ENCODE results near the gene STMN3. TPM values are rescaled to one million over a fixed set of nuclear protein-coding genes. Genes with fewer than 3 reads are reported as not detected.
A peak's percentile ranks its signal among the peaks of the same experiment; 100 is the strongest.

STMN3 gene
- polyA plus RNA-seq, 2 donors, result 3.7 to 6.1 TPM

DNA sequence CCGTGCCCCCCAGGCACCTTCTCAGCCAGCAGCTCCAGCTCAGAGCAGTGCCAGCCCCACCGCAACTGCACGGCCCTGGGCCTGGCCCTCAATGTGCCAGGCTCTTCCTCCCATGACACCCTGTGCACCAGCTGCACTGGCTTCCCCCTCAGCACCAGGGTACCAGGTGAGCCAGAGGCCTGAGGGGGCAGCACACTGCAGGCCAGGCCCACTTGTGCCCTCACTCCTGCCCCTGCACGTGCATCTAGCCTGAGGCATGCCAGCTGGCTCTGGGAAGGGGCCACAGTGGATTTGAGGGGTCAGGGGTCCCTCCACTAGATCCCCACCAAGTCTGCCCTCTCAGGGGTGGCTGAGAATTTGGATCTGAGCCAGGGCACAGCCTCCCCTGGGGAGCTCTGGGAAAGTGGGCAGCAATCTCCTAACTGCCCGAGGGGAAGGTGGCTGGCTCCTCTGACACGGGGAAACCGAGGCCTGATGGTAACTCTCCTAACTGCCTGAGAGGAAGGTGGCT, 44.2 kb upstream of the STMN3 start:
- no peak overlapping the region for H3K27ac ChIP-seq (ENCODE audit: low read depth in 2 of 2, low read length in 1 of 2)
- H3K36me3 ChIP-seq (ENCODE audit: control insufficient read depth in 2 of 2, insufficient read depth in 2 of 2, low read length in 1 of 2), result peaks cover 0 to 3% of the 10 kb centered on the region in 2 donors
- 34 to 54% methylated on average over 6 to 7 of the region's 7 CpGs for WGBS, 2 donors
- no peaks in the 10 kb centered on the region for H3K9me3 ChIP-seq (ENCODE audit: control insufficient read depth in 2 of 2, insufficient read depth in 1 of 2, low read depth in 1 of 2, low read length in 1 of 2)
- no peaks in the 10 kb centered on the region for H3K27me3 ChIP-seq (ENCODE audit: control insufficient read depth in 1 of 2, insufficient read depth in 2 of 2, low read length in 2 of 2)
- peak overlapping the region; percentile 7 to 31 for H3K4me3 ChIP-seq (ENCODE audit: low read depth in 1 of 2, low read length in 2 of 2)
- H3K4me1 ChIP-seq (ENCODE audit: control insufficient read depth in 2 of 2, insufficient read depth in 2 of 2, low read length in 1 of 2), result peaks cover 13 to 30% of the 10 kb centered on the region in 2 donors

DNA sequence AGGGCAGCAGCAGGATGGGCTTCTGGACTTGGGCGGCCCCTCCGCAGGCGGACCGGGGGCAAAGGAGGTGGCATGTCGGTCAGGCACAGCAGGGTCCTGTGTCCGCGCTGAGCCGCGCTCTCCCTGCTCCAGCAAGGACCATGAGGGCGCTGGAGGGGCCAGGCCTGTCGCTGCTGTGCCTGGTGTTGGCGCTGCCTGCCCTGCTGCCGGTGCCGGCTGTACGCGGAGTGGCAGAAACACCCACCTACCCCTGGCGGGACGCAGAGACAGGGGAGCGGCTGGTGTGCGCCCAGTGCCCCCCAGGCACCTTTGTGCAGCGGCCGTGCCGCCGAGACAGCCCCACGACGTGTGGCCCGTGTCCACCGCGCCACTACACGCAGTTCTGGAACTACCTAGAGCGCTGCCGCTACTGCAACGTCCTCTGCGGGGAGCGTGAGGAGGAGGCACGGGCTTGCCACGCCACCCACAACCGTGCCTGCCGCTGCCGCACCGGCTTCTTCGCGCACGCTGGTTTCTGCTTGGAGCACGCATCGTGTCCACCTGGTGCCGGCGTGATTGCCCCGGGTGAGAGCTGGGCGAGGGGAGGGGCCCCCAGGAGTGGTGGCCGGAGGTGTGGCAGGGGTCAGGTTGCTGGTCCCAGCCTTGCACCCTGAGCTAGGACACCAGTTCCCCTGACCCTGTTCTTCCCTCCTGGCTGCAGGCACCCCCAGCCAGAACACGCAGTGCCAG, 43.6 kb upstream of the STMN3 start, which contains the start of gene TNFRSF6B:
TNFRSF6B (plus strand) TSS at position 25 of the 729 bp plus-strand sequence; CDS start at position 141, 116 bp downstream.
- Histone ChIP-seq H3K4me1 (ENCODE audit: control insufficient read depth in 2 of 2, insufficient read depth in 2 of 2, low read length in 1 of 2) (peaks cover 13 to 33% of the 10 kb centered on the region in 2 donors), H3K4me3 (ENCODE audit: low read depth in 1 of 2, low read length in 2 of 2) (peak within 1 kb of the TSS; percentile 7 to 31), H3K36me3 (ENCODE audit: control insufficient read depth in 2 of 2, insufficient read depth in 2 of 2, low read length in 1 of 2) (peaks cover 0 to 3% of the 10 kb centered on the region in 2 donors), H3K9me3 (ENCODE audit: control insufficient read depth in 2 of 2, insufficient read depth in 1 of 2, low read depth in 1 of 2, low read length in 1 of 2) (no peaks in the 10 kb centered on the region), H3K27ac (ENCODE audit: low read depth in 2 of 2, low read length in 1 of 2) (peak within 1 kb of the TSS; percentile 8 to 43), H3K27me3 (ENCODE audit: control insufficient read depth in 1 of 2, insufficient read depth in 2 of 2, low read length in 2 of 2) (no peaks in the 10 kb centered on the region)
- 11 to 15% methylated on average over 45 to 52 of the region's 52 CpGs for WGBS, 2 donors

DNA sequence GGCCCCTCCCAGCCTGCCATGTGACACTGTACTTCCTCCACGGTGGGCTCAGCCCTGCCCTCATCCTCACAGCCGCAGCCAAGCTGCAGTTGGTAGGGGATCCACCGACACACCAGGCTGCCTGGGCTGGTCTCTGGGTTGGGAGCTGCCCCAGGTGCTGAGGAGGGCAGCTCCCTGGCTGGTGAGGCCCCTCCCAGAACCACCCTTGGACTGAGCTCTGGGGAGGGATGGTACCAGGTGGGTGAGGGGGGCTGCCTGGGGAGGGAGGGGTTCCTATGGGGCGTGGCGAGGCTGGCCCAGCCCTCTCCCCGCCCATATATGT, 43.0 kb upstream of the STMN3 start:
- Histone ChIP-seq H3K4me1 (ENCODE audit: control insufficient read depth in 2 of 2, insufficient read depth in 2 of 2, low read length in 1 of 2) (peaks cover 13 to 36% of the 10 kb centered on the region in 2 donors), H3K27ac (ENCODE audit: low read depth in 2 of 2, low read length in 1 of 2) (peak overlapping the region in 1 of 2 donors; percentile 8), H3K36me3 (ENCODE audit: control insufficient read depth in 2 of 2, insufficient read depth in 2 of 2, low read length in 1 of 2) (peaks cover 0 to 3% of the 10 kb centered on the region in 2 donors), H3K9me3 (ENCODE audit: control insufficient read depth in 2 of 2, insufficient read depth in 1 of 2, low read depth in 1 of 2, low read length in 1 of 2) (no peaks in the 10 kb centered on the region), H3K27me3 (ENCODE audit: control insufficient read depth in 1 of 2, insufficient read depth in 2 of 2, low read length in 2 of 2) (no peaks in the 10 kb centered on the region), H3K4me3 (ENCODE audit: low read depth in 1 of 2, low read length in 2 of 2) (no peak overlapping the region)
- WGBS, 2 donors, result 11 to 23% methylated on average over 6 of the region's 6 CpGs

DNA sequence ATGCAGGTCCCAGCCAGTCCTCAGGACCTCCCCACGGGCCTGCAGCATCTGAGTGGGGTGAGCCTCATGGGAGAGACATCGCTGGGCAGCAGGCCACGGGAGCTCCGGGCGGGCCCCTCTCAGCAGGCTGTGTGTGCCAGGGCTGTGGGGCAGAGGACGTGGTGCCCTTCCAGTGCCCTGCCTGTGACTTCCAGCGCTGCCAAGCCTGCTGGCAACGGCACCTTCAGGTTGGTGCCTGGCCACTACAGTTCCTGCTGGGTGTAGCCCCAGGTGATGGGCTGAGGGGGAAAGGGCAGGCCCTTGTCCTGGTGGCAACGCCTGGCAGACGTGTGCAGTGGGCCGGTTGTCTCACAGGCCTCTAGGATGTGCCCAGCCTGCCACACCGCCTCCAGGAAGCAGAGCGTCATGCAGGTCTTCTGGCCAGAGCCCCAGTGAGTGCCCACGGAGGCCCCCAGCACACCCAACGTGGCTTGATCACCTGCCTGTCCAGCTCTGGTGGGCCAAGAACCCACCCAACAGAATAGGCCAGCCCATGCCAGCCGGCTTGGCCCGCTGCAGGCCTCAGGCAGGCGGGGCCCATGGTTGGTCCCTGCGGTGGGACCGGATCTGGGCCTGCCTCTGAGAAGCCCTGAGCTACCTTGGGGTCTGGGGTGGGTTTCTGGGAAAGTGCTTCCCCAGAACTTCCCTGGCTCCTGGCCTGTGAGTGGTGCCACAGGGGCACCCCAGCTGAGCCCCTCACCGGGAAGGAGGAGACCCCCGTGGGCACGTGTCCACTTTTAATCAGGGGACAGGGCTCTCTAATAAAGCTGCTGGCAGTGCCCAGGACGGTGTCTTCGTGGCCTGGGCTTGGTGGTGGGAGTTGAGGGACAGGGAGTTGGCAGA, 42.4 kb upstream of the STMN3 start:
- H3K27me3 ChIP-seq (ENCODE audit: control insufficient read depth in 1 of 2, insufficient read depth in 2 of 2, low read length in 2 of 2), result no peaks in the 10 kb centered on the region
- H3K9me3 ChIP-seq (ENCODE audit: control insufficient read depth in 2 of 2, insufficient read depth in 1 of 2, low read depth in 1 of 2, low read length in 1 of 2), result no peaks in the 10 kb centered on the region
- peaks cover 0 to 3% of the 10 kb centered on the region in 2 donors for H3K36me3 ChIP-seq (ENCODE audit: control insufficient read depth in 2 of 2, insufficient read depth in 2 of 2, low read length in 1 of 2)
- peaks cover 13 to 42% of the 10 kb centered on the region in 2 donors for H3K4me1 ChIP-seq (ENCODE audit: control insufficient read depth in 2 of 2, insufficient read depth in 2 of 2, low read length in 1 of 2)
- WGBS, 2 donors, result 45 to 65% methylated on average over 25 of the region's 25 CpGs
- peak overlapping the region in 1 of 2 donors; percentile 43 for H3K27ac ChIP-seq (ENCODE audit: low read depth in 2 of 2, low read length in 1 of 2)
- H3K4me3 ChIP-seq (ENCODE audit: low read depth in 1 of 2, low read length in 2 of 2), result no peak overlapping the region

DNA sequence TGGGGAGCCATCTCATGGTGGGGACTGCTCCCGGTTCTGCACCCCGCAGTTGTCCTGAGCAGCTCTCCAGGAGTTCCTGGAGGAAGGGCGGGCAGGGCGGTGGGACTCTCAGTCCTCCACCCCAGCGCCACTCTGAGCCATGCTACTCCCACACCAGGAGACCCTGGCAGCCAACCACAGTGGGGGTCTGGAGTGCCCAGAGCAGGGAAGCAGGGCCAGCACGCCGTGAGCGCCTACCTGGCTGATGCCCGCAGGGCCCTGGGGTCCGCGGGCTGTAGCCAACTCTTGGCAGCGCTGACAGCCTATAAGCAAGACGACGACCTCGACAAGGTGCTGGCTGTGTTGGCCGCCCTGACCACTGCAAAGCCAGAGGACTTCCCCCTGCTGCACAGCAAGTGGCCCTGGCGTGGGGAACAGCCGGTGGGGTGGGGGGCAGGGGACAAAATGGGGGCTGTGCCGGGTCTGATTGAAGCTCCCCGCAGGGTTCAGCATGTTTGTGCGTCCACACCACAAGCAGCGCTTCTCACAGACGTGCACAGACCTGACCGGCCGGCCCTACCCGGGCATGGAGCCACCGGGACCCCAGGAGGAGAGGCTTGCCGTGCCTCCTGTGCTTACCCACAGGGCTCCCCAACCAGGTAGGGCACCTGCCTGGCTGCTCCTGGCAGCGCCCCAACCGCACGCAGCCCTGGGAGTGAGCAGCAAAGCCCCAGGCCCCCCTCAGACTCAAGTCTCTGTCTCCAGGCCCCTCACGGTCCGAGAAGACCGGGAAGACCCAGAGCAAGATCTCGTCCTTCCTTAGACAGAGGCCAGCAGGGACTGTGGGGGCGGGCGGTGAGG, 41.6 kb upstream of the STMN3 start:
- peak overlapping the region in 1 of 2 donors; percentile 19 for H3K27ac ChIP-seq (ENCODE audit: low read depth in 2 of 2, low read length in 1 of 2)
- WGBS, 2 donors, result 59 to 79% methylated on average over 37 of the region's 37 CpGs
- no peaks in the 10 kb centered on the region for H3K27me3 ChIP-seq (ENCODE audit: control insufficient read depth in 1 of 2, insufficient read depth in 2 of 2, low read length in 2 of 2)
- H3K36me3 ChIP-seq (ENCODE audit: control insufficient read depth in 2 of 2, insufficient read depth in 2 of 2, low read length in 1 of 2), result peaks cover 0 to 3% of the 10 kb centered on the region in 2 donors
- H3K9me3 ChIP-seq (ENCODE audit: control insufficient read depth in 2 of 2, insufficient read depth in 1 of 2, low read depth in 1 of 2, low read length in 1 of 2), result no peaks in the 10 kb centered on the region
- peaks cover 13 to 43% of the 10 kb centered on the region in 2 donors for H3K4me1 ChIP-seq (ENCODE audit: control insufficient read depth in 2 of 2, insufficient read depth in 2 of 2, low read length in 1 of 2)
- H3K4me3 ChIP-seq (ENCODE audit: low read depth in 1 of 2, low read length in 2 of 2), result no peak overlapping the region

DNA sequence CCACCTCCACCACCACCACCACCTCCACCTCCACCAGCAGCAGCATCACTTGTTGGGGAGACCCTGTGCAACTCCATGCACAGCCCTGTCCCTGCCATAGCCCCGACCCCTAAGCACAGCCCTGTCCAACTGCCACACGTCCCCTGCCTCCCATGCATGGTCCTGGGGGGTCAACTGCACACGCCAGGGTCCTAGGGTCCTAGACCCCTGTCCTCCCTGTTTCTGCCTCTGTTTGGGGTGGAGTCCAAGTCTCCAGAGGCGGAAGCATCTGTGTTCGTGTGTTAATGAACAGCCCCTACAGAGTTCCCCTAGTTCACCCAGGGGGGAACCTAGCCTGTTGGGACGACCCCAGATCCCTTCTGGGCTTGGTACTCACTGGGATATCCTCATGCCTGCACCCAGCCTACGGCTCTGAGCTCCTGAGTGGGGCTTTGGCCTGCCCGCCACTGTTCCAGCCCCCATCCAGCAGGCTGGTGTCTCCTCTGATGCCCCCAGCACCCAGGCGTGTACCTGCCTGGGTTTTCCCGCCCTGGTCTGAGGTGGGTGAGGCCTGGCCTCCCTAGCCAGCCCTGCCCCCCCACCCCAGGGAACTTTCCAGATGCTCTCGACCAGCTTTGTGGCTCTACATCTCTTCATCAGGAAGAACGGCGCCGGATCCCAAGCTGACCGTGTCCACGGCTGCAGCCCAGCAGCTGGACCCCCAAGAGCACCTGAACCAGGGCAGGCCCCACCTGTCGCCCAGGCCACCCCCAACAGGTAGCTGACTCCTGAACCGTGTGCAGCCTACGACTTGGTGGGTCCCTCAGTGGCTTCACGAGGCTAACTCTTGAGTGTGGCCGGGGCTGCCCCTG, 40.7 kb upstream of the STMN3 start:
- peaks cover 13 to 39% of the 10 kb centered on the region in 2 donors for H3K4me1 ChIP-seq (ENCODE audit: control insufficient read depth in 2 of 2, insufficient read depth in 2 of 2, low read length in 1 of 2)
- peaks cover 0 to 3% of the 10 kb centered on the region in 2 donors for H3K36me3 ChIP-seq (ENCODE audit: control insufficient read depth in 2 of 2, insufficient read depth in 2 of 2, low read length in 1 of 2)
- WGBS, 2 donors, result 90 to 95% methylated on average over 20 to 21 of the region's 21 CpGs
- H3K27ac ChIP-seq (ENCODE audit: low read depth in 2 of 2, low read length in 1 of 2), result no peak overlapping the region
- H3K4me3 ChIP-seq (ENCODE audit: low read depth in 1 of 2, low read length in 2 of 2), result no peak overlapping the region
- H3K9me3 ChIP-seq (ENCODE audit: control insufficient read depth in 2 of 2, insufficient read depth in 1 of 2, low read depth in 1 of 2, low read length in 1 of 2), result no peaks in the 10 kb centered on the region
- H3K27me3 ChIP-seq (ENCODE audit: control insufficient read depth in 1 of 2, insufficient read depth in 2 of 2, low read length in 2 of 2), result no peaks in the 10 kb centered on the region

DNA sequence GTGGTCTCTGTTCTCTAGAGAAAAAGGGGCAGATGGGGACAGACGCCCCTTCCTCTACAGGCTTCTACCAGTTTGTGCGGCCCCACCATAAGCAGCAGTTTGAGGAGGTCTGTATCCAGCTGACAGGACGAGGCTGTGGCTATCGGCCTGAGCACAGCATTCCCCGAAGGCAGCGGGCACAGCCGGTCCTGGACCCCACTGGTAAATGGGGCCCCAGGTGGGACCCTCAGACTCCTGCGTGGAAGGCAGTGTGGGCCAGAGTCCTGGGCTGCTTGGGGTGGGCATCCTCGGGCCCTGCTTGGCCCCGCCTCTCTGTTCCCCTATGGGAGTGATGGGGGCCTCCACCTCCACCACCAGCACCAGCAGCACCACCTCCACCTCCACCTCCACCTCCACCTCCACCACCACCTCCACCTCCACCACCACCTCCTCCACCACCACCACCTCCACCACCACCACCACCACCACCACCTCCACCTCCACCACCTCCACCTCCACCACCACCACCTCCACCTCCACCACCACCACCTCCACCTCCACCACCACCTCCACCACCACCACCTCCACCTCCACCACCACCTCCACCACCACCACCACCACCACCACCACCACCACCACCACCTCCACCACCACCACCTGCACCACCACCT, 40.0 kb upstream of the STMN3 start:
- peaks cover 0 to 3% of the 10 kb centered on the region in 2 donors for H3K36me3 ChIP-seq (ENCODE audit: control insufficient read depth in 2 of 2, insufficient read depth in 2 of 2, low read length in 1 of 2)
- no peaks in the 10 kb centered on the region for H3K27me3 ChIP-seq (ENCODE audit: control insufficient read depth in 1 of 2, insufficient read depth in 2 of 2, low read length in 2 of 2)
- no peak overlapping the region for H3K27ac ChIP-seq (ENCODE audit: low read depth in 2 of 2, low read length in 1 of 2)
- H3K4me3 ChIP-seq (ENCODE audit: low read depth in 1 of 2, low read length in 2 of 2), result no peak overlapping the region
- H3K9me3 ChIP-seq (ENCODE audit: control insufficient read depth in 2 of 2, insufficient read depth in 1 of 2, low read depth in 1 of 2, low read length in 1 of 2), result no peaks in the 10 kb centered on the region
- H3K4me1 ChIP-seq (ENCODE audit: control insufficient read depth in 2 of 2, insufficient read depth in 2 of 2, low read length in 1 of 2), result peaks cover 13 to 39% of the 10 kb centered on the region in 2 donors
- 89 to 91% methylated on average over 7 to 10 of the region's 10 CpGs for WGBS, 2 donors

DNA sequence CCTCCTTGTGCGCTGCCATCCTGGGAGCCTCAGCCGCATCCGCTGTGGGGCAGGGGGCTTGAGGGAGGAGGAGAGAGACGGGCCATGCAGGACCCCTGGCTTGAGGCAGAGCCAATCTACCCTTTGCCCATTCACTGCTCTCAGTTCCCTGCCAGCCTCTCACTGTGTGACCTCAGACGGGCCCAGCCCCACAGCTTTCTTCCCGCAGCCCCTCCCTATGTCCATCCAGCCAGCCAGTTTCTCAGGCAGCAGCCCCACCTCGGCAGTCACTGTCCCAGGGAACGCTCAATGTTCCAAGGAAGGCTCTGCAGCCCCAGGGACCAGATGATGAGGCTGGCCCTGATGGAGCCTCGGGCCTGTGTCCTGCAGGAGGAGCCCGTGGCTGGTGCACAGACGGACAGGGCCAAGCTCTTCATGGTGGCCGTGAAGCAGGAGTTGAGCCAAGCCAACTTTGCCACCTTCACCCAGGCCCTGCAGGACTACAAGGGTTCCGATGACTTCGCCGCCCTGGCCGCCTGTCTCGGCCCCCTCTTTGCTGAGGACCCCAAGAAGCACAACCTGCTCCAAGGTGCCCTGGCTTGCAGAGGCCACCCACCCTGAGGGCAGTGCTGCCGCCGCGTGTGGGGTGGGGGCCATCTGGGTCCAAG, 39.3 kb upstream of the STMN3 start:
- Histone ChIP-seq H3K27me3 (ENCODE audit: control insufficient read depth in 1 of 2, insufficient read depth in 2 of 2, low read length in 2 of 2) (no peaks in the 10 kb centered on the region), H3K4me1 (ENCODE audit: control insufficient read depth in 2 of 2, insufficient read depth in 2 of 2, low read length in 1 of 2) (peaks cover 13 to 37% of the 10 kb centered on the region in 2 donors)
- WGBS, 2 donors, result 66 to 69% methylated on average over 20 of the region's 20 CpGs

More for the DNA sequence above, 39.3 kb upstream of the STMN3 start:
- Histone ChIP-seq H3K4me3 (ENCODE audit: low read depth in 1 of 2, low read length in 2 of 2) (no peak overlapping the region), H3K9me3 (ENCODE audit: control insufficient read depth in 2 of 2, insufficient read depth in 1 of 2, low read depth in 1 of 2, low read length in 1 of 2) (no peaks in the 10 kb centered on the region), H3K27ac (ENCODE audit: low read depth in 2 of 2, low read length in 1 of 2) (peak overlapping the region; percentile 11 to 16), H3K36me3 (ENCODE audit: control insufficient read depth in 2 of 2, insufficient read depth in 2 of 2, low read length in 1 of 2) (peaks cover 0 to 3% of the 10 kb centered on the region in 2 donors)
